ENCODE measurements around the gene ELK1.
"Not testable (repeated sequence)": the region's sequence is repeated elsewhere in the genome, so short reads cannot be mapped to it uniquely, and the experiment has no call there.

The ELK1 gene

DNA sequence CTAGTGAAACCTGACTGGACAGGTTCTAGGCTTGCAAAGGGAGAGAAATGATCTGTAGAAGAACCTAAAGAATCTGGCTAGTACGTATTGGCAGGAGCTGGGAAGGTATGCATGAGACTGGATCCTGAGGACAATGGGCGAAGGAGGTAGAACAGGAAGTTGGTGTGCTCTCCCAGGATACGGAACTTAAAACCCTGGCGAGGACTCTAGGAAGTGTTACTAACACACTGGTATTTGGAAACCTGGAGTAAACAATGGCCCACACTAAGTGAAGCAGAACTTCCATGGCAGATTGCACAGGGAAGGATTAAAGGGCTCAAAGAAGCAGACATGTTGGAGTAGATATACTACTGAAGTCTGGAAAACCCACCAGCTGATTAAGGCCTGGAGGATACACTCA, 39.9 kb downstream of the ELK1 start:
- no peak for DNase-seq

DNA sequence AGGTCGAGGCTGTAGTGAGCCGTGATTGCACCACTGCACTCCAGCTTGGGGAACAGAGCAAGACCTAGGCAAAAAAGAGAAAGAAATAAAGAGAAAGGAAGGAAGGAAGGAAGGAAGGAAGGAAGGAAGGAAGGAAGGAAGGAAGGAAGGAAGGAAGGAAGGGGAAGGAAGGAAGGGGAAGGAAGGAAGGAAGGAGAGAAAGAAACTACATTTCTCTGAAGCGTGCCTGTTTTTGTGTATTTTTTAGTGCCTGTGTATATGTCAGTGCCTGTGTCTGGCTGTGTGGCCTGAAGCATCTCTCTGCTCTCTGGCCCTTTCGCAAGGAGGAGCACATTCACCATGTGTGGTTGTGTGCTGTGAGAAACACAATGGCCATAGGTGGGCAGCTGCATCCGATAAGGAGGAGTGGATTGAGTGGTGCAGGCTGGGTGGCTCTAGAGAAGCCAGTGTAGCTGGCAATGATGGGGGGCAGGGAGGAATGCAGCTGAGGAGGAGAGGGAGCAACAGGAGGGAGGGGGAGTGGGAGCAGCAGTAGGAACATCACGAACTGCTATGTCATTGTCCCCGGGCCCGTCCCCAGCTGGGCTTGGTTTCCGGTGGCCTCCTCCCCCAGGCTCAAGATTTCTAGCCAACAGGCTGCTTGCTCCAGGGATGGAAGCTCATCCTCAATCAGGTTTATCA, 42.1 kb downstream of the ELK1 start:
- no peak for DNase-seq

DNA sequence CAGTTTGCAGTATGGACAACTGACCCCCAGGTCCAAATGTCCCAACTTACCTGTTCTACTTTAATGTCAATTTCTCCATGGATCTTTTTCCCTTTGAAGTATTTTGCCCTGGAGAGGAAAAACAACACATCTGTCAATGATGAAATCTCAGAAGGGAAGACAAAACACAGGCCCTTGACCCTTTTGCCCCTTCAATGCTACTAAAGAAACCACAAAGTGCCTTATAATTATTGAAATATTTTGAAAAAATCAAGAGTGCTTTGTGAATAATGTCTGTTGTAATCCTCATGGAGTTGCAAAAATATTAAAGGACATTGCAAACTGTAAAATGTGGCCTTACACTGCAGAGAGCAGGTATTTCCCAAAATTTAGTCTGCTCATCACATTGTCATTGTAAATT, 43.3 kb downstream of the ELK1 start:
- DNase-seq = no peak

DNA sequence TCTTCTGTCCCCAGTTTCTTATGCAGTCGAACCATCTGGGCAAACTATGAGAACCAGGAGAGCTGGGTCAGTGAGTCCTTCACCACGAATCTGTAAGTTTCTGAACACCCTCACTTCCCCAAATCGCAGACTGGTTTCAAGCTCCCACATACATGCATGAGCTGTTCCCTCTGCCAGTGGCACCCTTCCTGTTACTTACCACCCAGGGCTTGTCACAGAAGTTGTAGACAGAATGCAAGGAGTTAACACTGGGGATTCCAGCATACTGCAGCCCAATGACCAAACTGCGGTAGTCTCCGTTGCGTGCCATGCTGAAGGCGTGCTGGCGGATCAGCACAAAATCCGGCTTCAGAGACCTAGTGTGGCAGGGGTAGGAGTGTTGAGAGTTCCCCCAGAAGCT, 45.3 kb downstream of the ELK1 start:
- peak; percentile 78 for DNase-seq

DNA sequence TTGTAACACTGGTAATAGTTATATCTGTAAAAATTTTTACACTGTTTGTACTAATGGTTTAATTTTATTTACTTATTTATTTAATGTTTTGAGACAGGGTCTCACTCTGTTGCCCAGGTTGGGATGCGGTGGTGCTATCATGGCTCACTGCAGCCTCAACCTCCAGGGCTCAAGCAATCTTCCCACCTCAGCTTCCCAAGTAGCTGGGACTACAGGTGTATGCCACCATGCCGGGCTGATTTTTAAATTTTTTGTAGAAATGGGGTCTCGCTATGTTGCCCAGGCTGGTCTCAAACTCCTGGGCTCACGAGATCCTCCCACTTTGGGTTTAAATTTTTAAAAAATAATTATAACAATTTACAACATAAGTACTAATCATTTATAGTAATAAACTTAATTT, 47.2 kb downstream of the ELK1 start:
- DNase-seq = not testable (repeated sequence)

DNA sequence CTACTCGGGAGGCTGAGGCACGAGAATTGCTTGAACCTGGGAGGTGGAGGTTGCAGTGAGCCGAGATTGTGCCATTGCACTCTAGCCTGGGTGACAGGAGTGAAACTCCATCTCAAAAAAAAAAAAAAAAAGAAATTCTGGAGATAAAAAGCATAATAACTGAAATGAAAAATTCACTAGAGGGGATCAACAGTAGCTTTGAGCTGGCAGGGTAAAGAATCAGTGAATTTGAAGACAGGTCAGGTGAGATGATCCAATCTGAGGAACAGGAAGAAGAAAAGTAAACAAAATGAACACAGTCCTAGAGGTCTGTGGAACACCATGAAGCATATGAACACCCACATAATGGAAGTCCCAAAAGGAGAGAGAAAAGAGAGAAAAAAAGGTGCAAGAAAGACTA, 53.1 kb downstream of the ELK1 start:
- no peak for DNase-seq

DNA sequence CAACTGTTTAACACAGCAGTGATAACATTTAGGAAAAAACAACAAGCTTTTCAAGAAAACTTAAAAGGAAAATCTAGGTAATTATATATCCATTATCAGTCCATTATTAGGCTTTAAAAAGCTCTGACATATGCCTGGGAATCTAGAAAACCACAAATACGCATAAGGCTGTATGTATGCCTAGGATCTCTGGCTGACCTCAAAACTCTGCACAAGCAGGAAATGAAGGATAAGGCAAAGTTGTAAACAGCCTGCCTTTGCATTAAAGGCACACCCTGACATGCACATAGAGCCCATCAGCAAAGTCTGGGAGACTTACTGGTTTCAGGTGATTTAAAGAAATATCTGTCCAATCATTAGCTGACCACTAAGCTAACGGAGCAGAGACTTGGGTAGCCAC, 54.1 kb downstream of the ELK1 start:
- DNase-seq = no peak

DNA sequence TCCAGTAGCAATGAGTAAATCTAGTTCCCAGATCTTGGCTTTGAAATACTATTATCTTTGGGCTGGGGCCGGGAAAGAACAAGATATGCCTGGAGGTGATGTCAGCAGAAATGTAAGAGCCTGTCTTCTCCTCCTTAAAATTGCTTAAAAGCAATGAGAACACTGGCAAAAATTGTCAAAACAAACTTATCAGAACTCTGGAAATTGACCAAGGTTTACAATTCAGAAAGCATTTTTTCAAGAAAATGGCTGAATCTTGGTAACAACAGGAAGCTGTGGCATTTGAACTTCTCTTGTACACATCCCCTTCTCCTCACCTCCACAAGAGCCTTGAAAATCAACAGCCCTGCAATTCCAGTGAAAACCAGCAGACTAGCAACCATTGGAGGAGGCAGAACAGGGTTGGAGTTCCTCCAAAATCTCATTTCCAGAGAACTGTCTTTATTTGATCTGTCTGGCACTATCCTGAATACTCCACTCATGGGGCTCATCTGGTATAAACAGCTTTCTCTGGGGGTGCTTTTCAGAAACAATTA, 54.6 kb downstream of the ELK1 start:
- DNase-seq = no peak

DNA sequence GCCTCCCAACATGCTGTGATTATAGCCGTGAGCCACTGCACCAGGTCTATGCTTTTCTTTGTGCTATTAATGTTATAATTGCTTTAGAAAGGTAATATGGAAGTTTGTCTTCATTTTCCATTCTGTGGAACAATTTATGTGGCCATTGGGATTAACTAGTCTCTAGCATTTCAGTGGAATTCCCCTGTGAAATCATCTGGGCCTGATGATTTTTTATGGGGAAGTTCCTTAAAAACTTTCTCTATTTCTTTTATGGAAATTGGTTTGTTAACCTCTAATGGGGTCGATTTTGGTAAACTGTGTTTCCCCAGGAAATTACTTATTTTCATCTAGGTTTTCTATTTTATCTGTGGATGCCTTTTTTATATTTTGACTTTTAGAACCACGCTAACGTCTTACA, 56.8 kb downstream of the ELK1 start:
- no peak for DNase-seq

DNA sequence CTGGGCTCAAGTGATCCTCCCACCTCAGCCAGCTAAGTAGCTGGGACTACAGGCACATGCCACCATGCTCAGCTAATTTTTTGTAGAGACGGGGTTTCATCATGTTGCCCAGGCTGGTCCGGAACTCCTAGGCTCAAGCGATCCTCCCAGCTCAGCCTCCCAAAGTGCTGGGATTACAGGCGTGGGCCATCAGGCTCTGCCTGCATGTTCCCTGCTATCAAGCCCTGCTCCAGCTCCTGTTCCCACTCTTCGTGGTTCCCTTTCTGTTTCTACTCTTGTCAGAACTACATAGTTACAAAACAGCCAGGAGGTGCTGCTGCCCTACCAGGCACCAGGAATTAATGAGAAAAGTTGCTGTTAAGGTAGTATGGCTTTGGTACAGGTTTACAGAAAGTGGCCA, 59.4 kb downstream of the ELK1 start:
- no peak for DNase-seq

DNA sequence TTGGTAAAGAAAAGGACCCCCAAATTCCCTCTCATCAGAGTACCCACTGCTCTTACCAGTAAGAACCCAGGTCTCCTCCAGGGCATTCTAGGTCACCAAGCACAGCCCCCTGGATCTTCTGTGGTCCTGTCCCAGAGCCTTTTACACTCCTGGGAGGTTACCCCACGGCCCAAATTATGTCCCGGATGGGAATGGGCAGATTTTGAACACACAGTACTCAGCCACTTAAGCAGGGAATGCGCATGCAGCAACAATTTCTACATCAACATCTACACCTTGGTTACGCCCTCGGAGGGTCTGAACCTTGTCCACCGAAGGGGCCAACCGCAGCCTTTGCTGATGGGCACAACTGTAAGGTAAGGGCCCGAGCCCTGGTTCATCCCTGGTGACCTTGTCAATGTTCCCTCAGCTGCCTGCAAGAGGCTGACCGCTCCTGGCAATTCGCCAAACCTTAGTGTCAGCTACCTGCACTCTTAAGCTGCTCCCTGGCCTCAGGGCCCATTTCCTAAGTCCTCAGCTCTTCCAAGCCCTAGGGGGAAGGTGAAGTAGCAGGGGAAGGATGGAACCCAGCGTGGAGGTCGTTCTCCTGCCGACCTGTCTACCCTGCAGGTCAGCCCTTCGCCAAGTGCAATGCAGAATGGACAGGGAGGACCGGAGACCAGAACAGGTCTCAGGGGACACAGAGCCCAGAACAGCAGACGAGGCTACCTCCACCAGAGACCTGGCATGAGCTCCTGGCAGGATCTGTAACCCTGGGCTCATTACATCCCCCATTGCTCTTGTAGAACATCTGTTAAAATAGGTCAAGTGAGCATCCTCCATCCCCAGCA, 62.2 kb downstream of the ELK1 start:
- DNase-seq = no peak

DNA sequence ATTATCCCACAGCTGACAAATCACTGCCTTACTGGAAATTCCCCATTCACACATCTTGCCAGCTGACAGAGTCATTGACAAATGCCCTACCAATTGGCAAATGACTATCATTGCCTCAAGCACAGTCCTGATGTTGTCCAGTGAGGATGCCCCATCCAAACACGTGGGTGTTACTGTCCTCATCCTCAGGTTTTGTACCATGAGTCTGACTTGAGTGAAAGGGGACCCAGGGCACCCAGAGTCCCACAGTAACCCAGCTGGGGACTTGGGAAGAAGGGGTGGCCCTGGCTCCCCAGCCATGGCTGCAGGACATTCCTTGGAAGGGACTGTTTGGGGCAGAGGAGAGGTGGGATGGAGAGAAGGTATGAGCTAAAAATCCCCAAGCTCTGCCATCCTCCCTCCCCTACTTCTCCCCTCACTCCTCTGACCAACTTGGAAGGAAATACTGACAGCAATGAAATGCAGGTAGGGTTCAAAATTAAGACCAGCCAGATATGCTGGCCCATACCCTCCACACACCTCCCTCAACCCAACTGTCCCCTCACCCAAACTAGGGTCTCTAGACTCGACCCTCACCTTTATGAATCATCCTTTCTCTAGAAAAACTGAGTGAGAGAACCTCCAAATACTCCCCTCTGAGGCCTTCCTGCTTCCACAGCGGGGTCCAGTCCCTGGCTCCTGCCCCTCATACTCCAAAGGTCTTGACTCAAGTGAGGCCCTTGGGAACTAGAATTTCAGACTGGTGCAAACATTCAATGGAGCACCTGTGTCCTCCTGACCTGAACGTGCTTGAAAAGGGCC, 63.1 kb downstream of the ELK1 start:
- DNase-seq = no peak

DNA sequence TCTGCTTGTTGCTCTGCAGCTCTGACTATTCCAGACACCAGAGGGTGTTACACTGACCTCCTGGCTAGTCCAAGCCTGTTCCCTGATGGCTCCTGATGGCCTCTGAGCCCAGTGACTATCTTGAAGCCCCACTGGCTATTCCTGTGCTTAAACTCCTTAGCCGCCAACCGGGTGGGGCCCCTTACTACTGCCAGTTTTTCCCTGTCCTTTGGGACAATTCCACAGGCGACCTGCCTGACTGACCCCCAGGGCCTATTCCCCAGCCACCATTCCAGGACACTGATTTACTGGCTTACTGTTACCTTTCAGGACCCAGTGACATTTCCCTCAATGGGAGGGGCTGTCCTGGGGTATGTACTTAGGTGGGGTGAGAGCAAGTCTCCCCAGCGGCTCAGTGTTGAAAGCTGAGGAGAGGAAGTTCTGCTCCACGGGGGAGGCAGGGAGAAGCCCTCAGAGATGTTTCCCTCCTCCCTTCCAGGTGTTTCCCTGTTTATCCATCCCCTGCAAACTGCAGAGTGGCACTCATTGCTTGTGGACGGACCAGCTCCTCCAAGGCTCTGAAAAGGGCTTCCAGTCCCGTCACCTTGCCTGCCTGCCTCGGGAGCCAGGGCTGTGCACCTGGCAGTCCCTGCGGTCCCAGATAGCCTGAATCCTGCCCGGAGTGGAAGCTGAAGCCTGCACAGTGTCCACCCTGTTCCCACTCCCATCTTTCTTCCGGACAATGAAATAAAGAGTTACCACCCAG, 64.1 kb downstream of the ELK1 start:
- DNase-seq = no peak

All from MV-4-11 (cell line).